Testis (tissue), 2 donors: ENCODE data around the gene RABGGTA.

Experiments used
- CTCF ChIP-seq, 3 experiments: fragments of 450-650 bp in 2 of 3; fragments of 200-600 bp in 1 of 3; sonication (generic) in 1 of 3; IDR thresholded peaks; one replicate each; pipeline ENCODE4 v1.5.1; 2016 to 2019; ENCODE audit warnings: antibody characterized with exemption in 3 of 3, mild to moderate bottlenecking in 2 of 3, moderate library complexity in 1 of 3
- POLR2A ChIP-seq: fragments of 450-650 bp; IDR thresholded peaks from one replicate; pipeline ENCODE4 v1.6.1; 2017; ENCODE audit warnings: antibody characterized with exemption, mild to moderate bottlenecking, moderate library complexity

- TF ChIP-seq POLR2A (no peak), CTCF (IDR thresholded peaks at IDR 0.05) (no peak)
These were observed 43.9 kb upstream of the RABGGTA start for GRCh38 chr14:24315243-24315806.
